ENCODE measurements around the gene SVOPL.
A peak's percentile ranks its signal among the peaks of the same experiment; 100 is the strongest.

The SVOPL gene

GRCh38 chr7:138570715-138571114 is 130.4 kb downstream of the SVOPL start:
- peaks cover 13 to 15% of the 10 kb centered on the region in 2 experiments for H3K4me1 ChIP-seq (ENCODE audit: control insufficient read depth in 1 of 2, insufficient read depth in 1 of 2, low read depth in 1 of 2, low read length in 1 of 2)
- peaks cover 5% of the 10 kb centered on the region for H3K9me3 ChIP-seq
- no peaks in the 10 kb centered on the region for H3K27me3 ChIP-seq
- TF ChIP-seq CTCF (IDR thresholded peaks at IDR 0.05), result no peak
- peaks cover 57% of the 10 kb centered on the region for H3K36me3 ChIP-seq
- H3K4me3 ChIP-seq (ENCODE audit: low read depth in 1 of 2, low read length in 1 of 2), result no peak overlapping the region
- no peak overlapping the region for H3K27ac ChIP-seq

GRCh38 chr7:138569418-138569817 is 131.7 kb downstream of the SVOPL start:
- Histone ChIP-seq H3K9me3 (peaks cover 17% of the 10 kb centered on the region), H3K4me3 (ENCODE audit: low read depth in 1 of 2, low read length in 1 of 2) (no peak overlapping the region), H3K27me3 (no peaks in the 10 kb centered on the region), H3K27ac (no peak overlapping the region), H3K36me3 (peaks cover 56% of the 10 kb centered on the region), H3K4me1 (ENCODE audit: control insufficient read depth in 1 of 2, insufficient read depth in 1 of 2, low read depth in 1 of 2, low read length in 1 of 2) (peaks cover 24 to 28% of the 10 kb centered on the region in 2 experiments)
- TF ChIP-seq CTCF (IDR thresholded peaks at IDR 0.05), result no peak

- peaks cover 48% of the 10 kb centered on the region for H3K36me3 ChIP-seq
- no peaks in the 10 kb centered on the region for H3K27me3 ChIP-seq
- peaks cover 28 to 31% of the 10 kb centered on the region in 2 experiments for H3K4me1 ChIP-seq (ENCODE audit: control insufficient read depth in 1 of 2, insufficient read depth in 1 of 2, low read depth in 1 of 2, low read length in 1 of 2)
- H3K9me3 ChIP-seq, result peaks cover 18% of the 10 kb centered on the region
- TF ChIP-seq CTCF (IDR thresholded peaks at IDR 0.05), result no peak
- no peak overlapping the region for H3K4me3 ChIP-seq (ENCODE audit: low read depth in 1 of 2, low read length in 1 of 2)
- H3K27ac ChIP-seq, result no peak overlapping the region
Measured at GRCh38 chr7:138568655-138569054, 132.5 kb downstream of the SVOPL start.

- peaks cover 28 to 31% of the 10 kb centered on the region in 2 experiments for H3K4me1 ChIP-seq (ENCODE audit: control insufficient read depth in 1 of 2, insufficient read depth in 1 of 2, low read depth in 1 of 2, low read length in 1 of 2)
- peaks cover 38% of the 10 kb centered on the region for H3K36me3 ChIP-seq
- H3K9me3 ChIP-seq, result peaks cover 18% of the 10 kb centered on the region
- TF ChIP-seq CTCF (IDR thresholded peaks at IDR 0.05), result no peak
- peak overlapping the region; percentile 90 for H3K27ac ChIP-seq
- no peaks in the 10 kb centered on the region for H3K27me3 ChIP-seq
- peak overlapping the region; percentile 12 to 46 for H3K4me3 ChIP-seq (ENCODE audit: low read depth in 1 of 2, low read length in 1 of 2)
Measured at GRCh38 chr7:138565451-138566114, 135.6 kb downstream of the SVOPL start.

GRCh38 chr7:138565071-138565450 is 136.1 kb downstream of the SVOPL start:
- peaks cover 28 to 31% of the 10 kb centered on the region in 2 experiments for H3K4me1 ChIP-seq (ENCODE audit: control insufficient read depth in 1 of 2, insufficient read depth in 1 of 2, low read depth in 1 of 2, low read length in 1 of 2)
- peak overlapping the region; percentile 12 to 46 for H3K4me3 ChIP-seq (ENCODE audit: low read depth in 1 of 2, low read length in 1 of 2)
- H3K27me3 ChIP-seq, result no peaks in the 10 kb centered on the region
- H3K36me3 ChIP-seq, result peaks cover 38% of the 10 kb centered on the region
- peak overlapping the region; percentile 90 for H3K27ac ChIP-seq
- no peak for TF ChIP-seq CTCF (IDR thresholded peaks at IDR 0.05)
- peaks cover 18% of the 10 kb centered on the region for H3K9me3 ChIP-seq

All from neutrophil (primary cell).